Measurements from ENCODE around the gene CLEC4D. TPM values are rescaled to one million over a fixed set of nuclear protein-coding genes. Genes with fewer than 3 reads are reported as not detected.

CLEC4D gene
- total RNA-seq (2021): 0.42 and 0.48 TPM in 2 replicates
- long read RNA-seq, partial matches to known transcripts: 0 of 2 reads
- long read RNA-seq, other reads (novel, unspliced or antisense): 2 of 2 reads

DNA sequence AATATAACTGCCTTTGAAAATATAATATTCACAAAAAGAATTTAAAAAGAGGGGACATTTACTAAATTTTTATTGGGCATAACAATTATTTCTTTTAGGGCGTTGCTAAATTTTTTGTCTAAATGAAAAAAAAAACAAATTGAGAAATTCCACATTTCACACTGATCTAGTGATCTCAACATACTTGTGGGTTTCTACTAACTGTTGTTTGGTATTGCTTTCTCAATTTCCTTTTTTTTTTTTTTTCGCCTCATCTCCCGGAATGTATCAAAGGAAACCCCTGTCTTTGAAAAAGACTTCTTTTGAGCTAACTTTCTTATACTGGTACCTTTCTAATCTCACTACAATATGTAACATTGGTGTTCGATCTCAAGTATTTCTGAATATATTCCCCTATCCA lies at the start of gene CLEC4D:
TSS of gene CLEC4D (plus strand) at position 248 of the 400 bp plus-strand sequence. CDS start 230 bp downstream, outside the sequence.
- Histone ChIP-seq H4K20me1 (ENCODE audit: control insufficient read depth, insufficient read depth, insufficient read length) (no peaks in the 10 kb centered on the region), H3K4me1 (ENCODE audit: insufficient read depth, low read length) (no peaks in the 10 kb centered on the region; the same call in 1 of the 2 replicates), H3K56ac (ENCODE audit: insufficient read length, low read depth, low read length) (no peak within 1 kb of the TSS), H2BK15ac (ENCODE audit: low read depth, low read length) (no peak within 1 kb of the TSS), H3K4ac (ENCODE audit: low read depth, low read length) (no peak within 1 kb of the TSS), H3K27ac (ENCODE audit: insufficient read length, low read depth, low read length) (no peak within 1 kb of the TSS), H3K9me3 (ENCODE audit: control insufficient read depth, low read depth, low read length) (no peaks in the 10 kb centered on the region), H2AK5ac (ENCODE audit: insufficient read length, low read length) (no peak within 1 kb of the TSS), H3K79me1 (ENCODE audit: insufficient read depth, low read depth, low read length, poor library complexity, severe bottlenecking) (no peaks in the 10 kb centered on the region), H3T11ph (ENCODE audit: low read length) (no peak within 1 kb of the TSS), H2BK20ac (ENCODE audit: low read depth, low read length, poor library complexity, severe bottlenecking) (no peak within 1 kb of the TSS), H3K9ac (ENCODE audit: extremely low read depth, insufficient read length, low read length) (no peak within 1 kb of the TSS), H4K8ac (replicated peaks; ENCODE audit: insufficient read length, low read depth, low read length) (no peak within 1 kb of the TSS), H3K18ac (ENCODE audit: insufficient read length, low read depth, low read length) (no peak within 1 kb of the TSS), H3K23ac (ENCODE audit: insufficient read length, low read depth, low read length) (no peak within 1 kb of the TSS), H4K91ac (ENCODE audit: insufficient read length, low read depth, low read length) (no peak within 1 kb of the TSS), H3K14ac (ENCODE audit: insufficient read depth, low read length) (no peak within 1 kb of the TSS), H2BK5ac (ENCODE audit: insufficient read length, low read length) (no peak within 1 kb of the TSS), H2AFZ (ENCODE audit: low read length) (no peak within 1 kb of the TSS), H3K4me2 (ENCODE audit: insufficient read depth, insufficient read length, low read length) (no peak within 1 kb of the TSS), H3K79me2 (ENCODE audit: insufficient read depth, low read length) (no peaks in the 10 kb centered on the region), H4K5ac (ENCODE audit: insufficient read length, low read depth, low read length) (no peak within 1 kb of the TSS), H3K23me2 (ENCODE audit: insufficient read length, low read depth, low read length, poor library complexity, severe bottlenecking) (no peaks in the 10 kb centered on the region), H2BK12ac (ENCODE audit: insufficient read length, low read depth, low read length) (no peak within 1 kb of the TSS), H2BK120ac (ENCODE audit: low read depth, low read length, poor library complexity, severe bottlenecking) (no peak within 1 kb of the TSS), H3K27me3 (ENCODE audit: insufficient read depth, low read length) (no peaks in the 10 kb centered on the region)
- Mint-ChIP-seq H3K27me3 (ENCODE audit: low read depth) (no peaks in the 10 kb centered on the region), H3K27ac (no peak within 1 kb of the TSS), H3K36me3 (ENCODE audit: insufficient read depth in 1 of 3, low read depth in 3 of 3) (no peaks in the 10 kb centered on the region), H3K9me3 (no peaks in the 10 kb centered on the region), H3K4me3 (no peak within 1 kb of the TSS), H3K4me1 (peaks cover 17% of the 10 kb centered on the region in 2 experiments)
- DNase-seq: no peak
- WGBS (ENCODE audit: extremely low coverage, insufficient read length, low lambda C conversion rate): no CpG with 5 or more reads among the region's 4 CpGs
- TF ChIP-seq, protein P1, sequence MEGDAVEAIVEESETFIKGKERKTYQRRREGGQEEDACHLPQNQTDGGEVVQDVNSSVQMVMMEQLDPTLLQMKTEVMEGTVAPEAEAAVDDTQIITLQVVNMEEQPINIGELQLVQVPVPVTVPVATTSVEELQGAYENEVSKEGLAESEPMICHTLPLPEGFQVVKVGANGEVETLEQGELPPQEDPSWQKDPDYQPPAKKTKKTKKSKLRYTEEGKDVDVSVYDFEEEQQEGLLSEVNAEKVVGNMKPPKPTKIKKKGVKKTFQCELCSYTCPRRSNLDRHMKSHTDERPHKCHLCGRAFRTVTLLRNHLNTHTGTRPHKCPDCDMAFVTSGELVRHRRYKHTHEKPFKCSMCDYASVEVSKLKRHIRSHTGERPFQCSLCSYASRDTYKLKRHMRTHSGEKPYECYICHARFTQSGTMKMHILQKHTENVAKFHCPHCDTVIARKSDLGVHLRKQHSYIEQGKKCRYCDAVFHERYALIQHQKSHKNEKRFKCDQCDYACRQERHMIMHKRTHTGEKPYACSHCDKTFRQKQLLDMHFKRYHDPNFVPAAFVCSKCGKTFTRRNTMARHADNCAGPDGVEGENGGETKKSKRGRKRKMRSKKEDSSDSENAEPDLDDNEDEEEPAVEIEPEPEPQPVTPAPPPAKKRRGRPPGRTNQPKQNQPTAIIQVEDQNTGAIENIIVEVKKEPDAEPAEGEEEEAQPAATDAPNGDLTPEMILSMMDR (conservative IDR thresholded peaks at IDR 0.05): no peak
